Sciatic nerve (tissue), 1 donor: Measurements from ENCODE around the gene TRIM71. TPM values are rescaled to one million over a fixed set of nuclear protein-coding genes. Genes with fewer than 3 reads are reported as not detected.

Experiments used
- total RNA-seq: library from RNA; stranded (reverse); fragmentation: NEBNext Ultra II Directional; extraction: Animal tissue kit (Norgen Biotek cat#: 25700); gene quantifications from one replicate; pipeline ENCODE4 v1.2.1, GENCODE V29; 2021
- donor health status: DM: no; HTN: no; CAD: no.

TRIM71 gene
- total RNA-seq, 1 donor from 2014 or later = 0.40 TPM

Other genes with a start within 250 kb of the TRIM71 start
- 30.4 TPM for gene DYNC1LI1, start 247.1 kb upstream of the TRIM71 start, total RNA-seq
- gene CNOT10, start 132.8 kb upstream of the TRIM71 start, total RNA-seq = 45.3 TPM
- 0.27 TPM for gene CCR4, start 133.6 kb downstream of the TRIM71 start, total RNA-seq